GM18511 (cell line): ENCODE results near the gene IL12A.

Source experiments
- ATAC-seq: cut with Tn5 transposase; IDR thresholded peaks from one replicate; pipeline ENCODE4 v1.9.1; 2021; ENCODE audit warnings: mild to moderate bottlenecking, moderate library complexity; ENCODE audit not compliant: unreplicated experiment

IL12A gene

GRCh38 chr3:160023476-160023875 lies 34.8 kb downstream of the IL12A start:
- no peak for ATAC-seq

DNA sequence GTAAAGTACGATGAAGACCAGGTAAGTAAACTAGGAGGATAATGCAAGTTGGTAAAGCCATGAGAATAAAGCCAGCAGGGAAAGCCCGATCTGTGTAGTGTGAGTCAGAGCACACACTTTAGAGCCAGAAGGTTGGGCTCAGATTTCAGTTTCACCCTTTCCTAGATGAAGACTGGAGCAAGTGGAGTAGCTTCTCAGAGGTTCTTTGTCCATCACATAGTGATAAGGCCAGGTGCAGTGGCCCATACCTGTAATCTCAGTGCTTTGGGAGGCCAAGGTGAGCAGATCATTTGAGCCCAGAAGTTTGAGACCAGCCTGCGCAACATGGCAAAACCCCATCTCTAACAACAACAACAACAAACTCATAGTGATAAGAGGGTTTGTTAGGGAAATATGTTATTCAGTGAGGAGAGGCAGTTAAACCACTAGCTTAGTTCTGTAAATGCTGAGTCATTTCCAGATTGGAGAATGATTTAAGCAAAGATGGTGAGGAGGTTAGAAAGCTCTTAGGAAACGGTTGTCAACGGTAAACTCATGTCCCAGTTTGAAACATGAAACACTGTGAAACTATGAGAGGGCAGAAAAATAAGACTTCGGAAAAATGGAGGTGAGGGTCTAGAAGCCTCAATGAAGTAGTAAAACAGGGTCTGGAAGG lies 39.0 kb downstream of the IL12A start:
- ATAC-seq = peak; percentile 89

DNA sequence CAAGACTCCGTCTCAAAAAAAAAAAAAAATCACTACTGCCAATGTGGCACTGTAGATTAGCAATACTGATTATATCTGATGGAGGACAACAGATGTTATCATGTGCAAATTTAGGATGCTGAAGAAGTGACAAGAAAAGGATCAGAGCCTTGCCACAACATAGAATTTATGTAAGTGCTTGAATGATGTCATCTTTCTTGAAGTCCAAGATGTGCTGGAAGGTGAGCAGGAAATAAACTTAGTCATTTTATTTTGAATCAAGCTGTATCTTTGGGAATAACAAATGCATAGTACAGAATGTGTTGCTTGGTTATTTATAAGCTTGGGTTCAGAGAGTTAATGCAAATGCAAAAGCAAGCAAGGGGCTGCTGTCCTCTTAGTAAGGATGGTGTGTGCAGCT lies 47.1 kb downstream of the IL12A start:
- ATAC-seq = no peak

GRCh38 chr3:160038862-160039562 lies 50.4 kb downstream of the IL12A start:
- peak; percentile 66 for ATAC-seq

DNA sequence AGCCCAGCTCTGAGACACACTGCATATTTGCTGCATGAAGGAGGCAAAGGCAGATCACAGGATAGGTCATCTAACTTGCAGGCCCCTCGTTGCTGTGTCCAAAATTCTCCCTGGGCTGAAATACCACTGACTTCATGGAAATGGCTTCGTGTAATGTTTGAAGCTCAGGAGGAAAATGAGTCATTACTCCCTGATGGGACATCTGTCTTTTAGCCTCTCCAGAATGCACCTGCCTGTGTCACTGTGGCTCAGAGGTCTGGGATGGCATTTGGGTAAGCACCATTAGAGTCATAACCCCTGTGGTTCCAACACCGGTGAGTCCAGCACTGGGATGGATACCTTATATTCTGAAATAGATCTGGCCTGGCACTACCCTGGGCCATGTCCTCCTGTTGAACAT lies 51.5 kb downstream of the IL12A start:
- no peak for ATAC-seq

DNA sequence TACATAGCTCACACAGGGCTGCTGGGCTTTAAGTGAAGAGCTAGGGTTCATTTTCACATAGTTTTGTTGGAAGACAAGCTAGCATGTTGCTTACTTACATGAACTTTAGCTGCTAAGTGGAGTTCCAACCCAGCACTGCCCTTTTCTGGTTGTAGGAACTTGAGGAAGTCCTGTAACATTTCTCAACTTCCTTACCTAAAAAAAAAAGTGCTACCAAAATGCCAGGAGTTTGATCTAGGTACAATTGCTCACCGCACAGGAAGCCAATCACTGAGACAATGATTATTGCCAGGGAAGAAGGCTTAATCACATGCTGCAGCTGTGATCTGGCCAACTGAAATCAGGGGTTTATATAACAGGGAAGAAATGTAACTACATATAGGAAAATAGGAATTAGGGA lies 52.8 kb downstream of the IL12A start:
- no peak for ATAC-seq

- ATAC-seq = no peak
These were observed 55.5 kb downstream of the IL12A start for GRCh38 chr3:160044121-160044520.
